ENCODE results near the gene PRRC2B.

Gene PRRC2B

GRCh38 chr9:131407717-131408195, 13.9 kb downstream of the PRRC2B start:
- DNase-seq (ENCODE audit: low read depth in 2 of 2) = no peak

GRCh38 chr9:131409458-131409992, 15.6 kb downstream of the PRRC2B start:
- no peak for DNase-seq (ENCODE audit: low read depth in 2 of 2)

GRCh38 chr9:131410044-131410491, 16.2 kb downstream of the PRRC2B start:
- DNase-seq (ENCODE audit: low read depth in 2 of 2) = no peak

GRCh38 chr9:131411719-131412681, 18.1 kb downstream of the PRRC2B start:
- DNase-seq (ENCODE audit: low read depth in 2 of 2) = no peak

GRCh38 chr9:131416509-131416908, 22.6 kb downstream of the PRRC2B start:
- no peak for DNase-seq (ENCODE audit: low read depth in 2 of 2)

- no peak for DNase-seq (ENCODE audit: low read depth in 2 of 2)
Measured at GRCh38 chr9:131417264-131418142, 23.6 kb downstream of the PRRC2B start.

GRCh38 chr9:131418143-131419025, 24.5 kb downstream of the PRRC2B start:
- no peak for DNase-seq (ENCODE audit: low read depth in 2 of 2)

- DNase-seq (ENCODE audit: low read depth in 2 of 2) = no peak
Measured at GRCh38 chr9:131419026-131419614, 25.2 kb downstream of the PRRC2B start.

GRCh38 chr9:131419716-131420115, 25.8 kb downstream of the PRRC2B start:
- no peak for DNase-seq (ENCODE audit: low read depth in 2 of 2)

GRCh38 chr9:131420980-131421624, 27.2 kb downstream of the PRRC2B start:
- DNase-seq (ENCODE audit: low read depth in 2 of 2) = no peak

- no peak for DNase-seq (ENCODE audit: low read depth in 2 of 2)
Measured at GRCh38 chr9:131421691-131422090, 27.8 kb downstream of the PRRC2B start.

GRCh38 chr9:131422241-131422792, 28.4 kb downstream of the PRRC2B start:
- no peak for DNase-seq (ENCODE audit: low read depth in 2 of 2)

GRCh38 chr9:131423171-131423581, 29.3 kb downstream of the PRRC2B start:
- no peak for DNase-seq (ENCODE audit: low read depth in 2 of 2)

GRCh38 chr9:131426545-131426944, 32.7 kb downstream of the PRRC2B start:
- no peak for DNase-seq (ENCODE audit: low read depth in 2 of 2)

GRCh38 chr9:131429121-131430012, 35.5 kb downstream of the PRRC2B start:
- DNase-seq (ENCODE audit: low read depth in 2 of 2) = no peak

- no peak for DNase-seq (ENCODE audit: low read depth in 2 of 2)
Measured at GRCh38 chr9:131432050-131432449, 38.2 kb downstream of the PRRC2B start.

- no peak for DNase-seq (ENCODE audit: low read depth in 2 of 2)
Measured at GRCh38 chr9:131432597-131433301, 38.9 kb downstream of the PRRC2B start.

GRCh38 chr9:131433302-131433854, 39.5 kb downstream of the PRRC2B start:
- DNase-seq (ENCODE audit: low read depth in 2 of 2) = no peak

Measured in stimulated activated CD8-positive, alpha-beta memory T cell treated with anti-CD3 and anti-CD28 coated beads, Interleukin-7, amount 100 ng/mL, for 1 hour (primary cell).